Liver (tissue), 2 donors: Measurements from ENCODE around the gene TXNDC8.

Source experiments
- EGR1 ChIP-seq, 2 donors: IDR thresholded peaks; 2 replicates each; pipeline ENCODE4 v1.6.1; 2016 to 2018; ENCODE audit warnings: antibody characterized with exemption in 2 of 2, low read depth in 2 of 2
- SP1 ChIP-seq: IDR thresholded peaks from 2 replicates; pipeline ENCODE4 v1.6.1; 2018; ENCODE audit warnings: antibody characterized with exemption, mild to moderate bottlenecking
- donor health status: healthy.

DNA sequence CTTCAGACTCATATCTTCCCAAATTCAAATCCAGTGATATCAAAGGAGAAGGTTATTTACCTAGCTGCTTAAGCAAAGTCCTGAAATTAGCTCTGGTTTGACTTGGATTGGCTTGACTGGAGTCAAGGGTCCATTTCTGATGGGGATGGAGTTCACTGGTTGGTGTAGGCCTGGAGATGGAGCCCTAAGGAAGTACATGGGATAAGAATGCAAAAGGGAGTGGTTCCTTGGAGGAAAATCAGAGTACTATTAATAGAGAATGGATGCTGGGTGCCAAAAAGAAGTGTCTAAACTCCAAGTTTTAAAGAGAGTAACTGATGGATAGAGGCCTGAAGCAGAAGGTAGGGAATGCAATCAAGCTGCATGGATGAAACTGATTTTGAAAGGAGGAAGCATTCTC, 13.8 kb downstream of the TXNDC8 start:
- no peak for TF ChIP-seq SP1
- TF ChIP-seq EGR1 (IDR thresholded peaks at IDR 0.05; ENCODE audit: low read depth in 2 of 2): no peak
